ENCODE data around the gene PPP1R1C. TPM values are rescaled to one million over a fixed set of nuclear protein-coding genes. Genes with fewer than 3 reads are reported as not detected.
"Not testable (repeated sequence)": the region's sequence is repeated elsewhere in the genome, so short reads cannot be mapped to it uniquely, and the experiment has no call there.

The PPP1R1C gene
- total RNA-seq, 1 donor, result 0.36 TPM

GRCh38 chr2:182018218-182018617 is 32.6 kb downstream of the PPP1R1C start:
- no peaks in the 10 kb centered on the region for H3K36me3 ChIP-seq (ENCODE audit: insufficient read depth, low read length)
- no peak for TF ChIP-seq CTCF (IDR thresholded peaks at IDR 0.05; ENCODE audit: extremely low read depth, low read depth, low read length)
- no peaks in the 10 kb centered on the region for H4K20me1 ChIP-seq (ENCODE audit: insufficient read depth, low read length)
- no peak for DNase-seq (ENCODE audit: insufficient read length, low spot score, missing footprints)
- H3K79me2 ChIP-seq (ENCODE audit: insufficient read depth, low read length), result no peaks in the 10 kb centered on the region
- H3K4me2 ChIP-seq (ENCODE audit: insufficient read depth, low read length), result no peak overlapping the region
- no peak overlapping the region for H3K4me3 ChIP-seq (ENCODE audit: insufficient read depth, low read length)
- H3K27ac ChIP-seq (ENCODE audit: low read depth, low read length), result no peak overlapping the region
- no peaks in the 10 kb centered on the region for H3K9me3 ChIP-seq (ENCODE audit: low read depth, low read length)
- peaks cover 17% of the 10 kb centered on the region for H3K4me1 ChIP-seq (ENCODE audit: insufficient read depth, low read length)
- H2AFZ ChIP-seq (ENCODE audit: low read length), result no peak overlapping the region
- H3K27me3 ChIP-seq (ENCODE audit: insufficient read depth, low read length), result no peaks in the 10 kb centered on the region

- TF ChIP-seq CTCF (IDR thresholded peaks at IDR 0.05; ENCODE audit: extremely low read depth, low read depth, low read length), result no peak
- no peaks in the 10 kb centered on the region for H3K36me3 ChIP-seq (ENCODE audit: insufficient read depth, low read length)
Measured at GRCh38 chr2:182019731-182020130, 34.1 kb downstream of the PPP1R1C start.

GRCh38 chr2:182020286-182021070 is 34.8 kb downstream of the PPP1R1C start:
- TF ChIP-seq CTCF (IDR thresholded peaks at IDR 0.05; ENCODE audit: extremely low read depth, low read depth, low read length), result no peak
- peak overlapping the region; percentile 27 for H3K27ac ChIP-seq (ENCODE audit: low read depth, low read length)

More at GRCh38 chr2:182019731-182020130, 34.1 kb downstream of the PPP1R1C start:
- Histone ChIP-seq H3K27me3 (ENCODE audit: insufficient read depth, low read length) (no peaks in the 10 kb centered on the region), H3K79me2 (ENCODE audit: insufficient read depth, low read length) (no peaks in the 10 kb centered on the region), H3K4me2 (ENCODE audit: insufficient read depth, low read length) (no peak overlapping the region), H3K4me1 (ENCODE audit: insufficient read depth, low read length) (peaks cover 17% of the 10 kb centered on the region), H4K20me1 (ENCODE audit: insufficient read depth, low read length) (no peaks in the 10 kb centered on the region), H3K4me3 (ENCODE audit: insufficient read depth, low read length) (no peak overlapping the region), H2AFZ (ENCODE audit: low read length) (no peak overlapping the region), H3K27ac (ENCODE audit: low read depth, low read length) (no peak overlapping the region), H3K9me3 (ENCODE audit: low read depth, low read length) (no peaks in the 10 kb centered on the region)
- no peak for DNase-seq (ENCODE audit: insufficient read length, low spot score, missing footprints)

GRCh38 chr2:182023235-182023634 is 37.6 kb downstream of the PPP1R1C start:
- H3K79me2 ChIP-seq (ENCODE audit: insufficient read depth, low read length), result no peaks in the 10 kb centered on the region
- H3K4me2 ChIP-seq (ENCODE audit: insufficient read depth, low read length), result no peak overlapping the region
- H3K27ac ChIP-seq (ENCODE audit: low read depth, low read length), result no peak overlapping the region
- no peak overlapping the region for H3K4me3 ChIP-seq (ENCODE audit: insufficient read depth, low read length)
- H3K27me3 ChIP-seq (ENCODE audit: insufficient read depth, low read length), result no peaks in the 10 kb centered on the region
- no peak overlapping the region for H2AFZ ChIP-seq (ENCODE audit: low read length)
- no peak for DNase-seq (ENCODE audit: insufficient read length, low spot score, missing footprints)
- H3K9me3 ChIP-seq (ENCODE audit: low read depth, low read length), result no peaks in the 10 kb centered on the region
- no peaks in the 10 kb centered on the region for H4K20me1 ChIP-seq (ENCODE audit: insufficient read depth, low read length)
- TF ChIP-seq CTCF (IDR thresholded peaks at IDR 0.05; ENCODE audit: extremely low read depth, low read depth, low read length), result no peak
- no peaks in the 10 kb centered on the region for H3K36me3 ChIP-seq (ENCODE audit: insufficient read depth, low read length)
- peaks cover 11% of the 10 kb centered on the region for H3K4me1 ChIP-seq (ENCODE audit: insufficient read depth, low read length)

More at GRCh38 chr2:182020286-182021070, 34.8 kb downstream of the PPP1R1C start:
- peaks cover 15% of the 10 kb centered on the region for H3K4me1 ChIP-seq (ENCODE audit: insufficient read depth, low read length)
- no peaks in the 10 kb centered on the region for H3K27me3 ChIP-seq (ENCODE audit: insufficient read depth, low read length)
- H3K9me3 ChIP-seq (ENCODE audit: low read depth, low read length), result no peaks in the 10 kb centered on the region
- H3K4me2 ChIP-seq (ENCODE audit: insufficient read depth, low read length), result no peak overlapping the region
- H3K4me3 ChIP-seq (ENCODE audit: insufficient read depth, low read length), result no peak overlapping the region
- no peaks in the 10 kb centered on the region for H3K79me2 ChIP-seq (ENCODE audit: insufficient read depth, low read length)
- no peak overlapping the region for H2AFZ ChIP-seq (ENCODE audit: low read length)
- H4K20me1 ChIP-seq (ENCODE audit: insufficient read depth, low read length), result no peaks in the 10 kb centered on the region
- peak; percentile 69 for DNase-seq (ENCODE audit: insufficient read length, low spot score, missing footprints)
- no peaks in the 10 kb centered on the region for H3K36me3 ChIP-seq (ENCODE audit: insufficient read depth, low read length)

- H2AFZ ChIP-seq (ENCODE audit: low read length); H4K20me1 ChIP-seq (ENCODE audit: insufficient read depth, low read length); H3K79me2 ChIP-seq (ENCODE audit: insufficient read depth, low read length); H3K27me3 ChIP-seq (ENCODE audit: insufficient read depth, low read length); H3K4me3 ChIP-seq (ENCODE audit: insufficient read depth, low read length); H3K9me3 ChIP-seq (ENCODE audit: low read depth, low read length); H3K27ac ChIP-seq (ENCODE audit: low read depth, low read length); DNase-seq (ENCODE audit: insufficient read length, low spot score, missing footprints); H3K36me3 ChIP-seq (ENCODE audit: insufficient read depth, low read length); H3K4me1 ChIP-seq (ENCODE audit: insufficient read depth, low read length); H3K4me2 ChIP-seq (ENCODE audit: insufficient read depth, low read length): not testable (repeated sequence)
Measured at GRCh38 chr2:182030875-182031274, 45.2 kb downstream of the PPP1R1C start.
